ENCODE measurements around the gene ASPSCR1. TPM values are rescaled to one million over a fixed set of nuclear protein-coding genes. Genes with fewer than 3 reads are reported as not detected.
A peak's percentile ranks its signal among the peaks of the same experiment; 100 is the strongest.

ASPSCR1 gene
- total RNA-seq, 1 donor from 2014 or later, result 13.1 TPM

- H3K4me3 ChIP-seq, result no peak overlapping the region
- H3K27ac ChIP-seq, result no peak overlapping the region
- H3K27ac Mint-ChIP-seq, result no peak overlapping the region
- peaks cover 2% of the 10 kb centered on the region for H3K27me3 Mint-ChIP-seq (ENCODE audit: insufficient read depth, low read depth)
- H3K27me3 ChIP-seq, result peaks cover 17% of the 10 kb centered on the region
- H4K20me1 ChIP-seq (ENCODE audit: low read depth), result peaks cover 38% of the 10 kb centered on the region
- peaks cover 13% of the 10 kb centered on the region for H3K4me1 Mint-ChIP-seq
- H3F3A ChIP-seq (ENCODE audit: low read depth), result peaks cover 29% of the 10 kb centered on the region
- DNase-seq (ENCODE audit: low spot score), result no peak
- TF ChIP-seq EZH2phosphoT487 (IDR thresholded peaks at IDR 0.05), result no peak
- TF ChIP-seq EZH2 (IDR thresholded peaks at IDR 0.05), result no peak
- no peak for TF ChIP-seq CTCF (IDR thresholded peaks at IDR 0.05)
- H3K36me3 Mint-ChIP-seq, result no peaks in the 10 kb centered on the region
- no peak overlapping the region for H2AFZ ChIP-seq (replicated peaks)
- H3K4me2 ChIP-seq, result peak overlapping the region; percentile 81
- no peaks in the 10 kb centered on the region for H3K9me3 Mint-ChIP-seq
- H3K79me2 ChIP-seq (ENCODE audit: low read depth), result peaks cover 27% of the 10 kb centered on the region
- H3K36me3 ChIP-seq, result no peaks in the 10 kb centered on the region
- H3K4me3 Mint-ChIP-seq, result peak overlapping the region; percentile 81
- H3K9me3 ChIP-seq (ENCODE audit: low read depth), result no peaks in the 10 kb centered on the region
- H3K9ac ChIP-seq, result no peak overlapping the region
- H3K4me1 ChIP-seq, result peaks cover 17% of the 10 kb centered on the region
These were observed 47.9 kb upstream of the ASPSCR1 start for GRCh38 chr17:81929253-81930141.

- H3K36me3 Mint-ChIP-seq, result peaks cover 2% of the 10 kb centered on the region
- Histone ChIP-seq H3K79me2 (ENCODE audit: low read depth) (peaks cover 18% of the 10 kb centered on the region), H3K9me3 (ENCODE audit: low read depth) (no peaks in the 10 kb centered on the region), H3K9ac (no peak overlapping the region), H3F3A (ENCODE audit: low read depth) (peaks cover 21% of the 10 kb centered on the region), H3K27me3 (peaks cover 17% of the 10 kb centered on the region), H4K20me1 (ENCODE audit: low read depth) (peaks cover 29% of the 10 kb centered on the region), H3K36me3 (no peaks in the 10 kb centered on the region), H3K27ac (no peak overlapping the region), H3K4me3 (no peak overlapping the region), H3K4me1 (peaks cover 8% of the 10 kb centered on the region), H3K4me2 (no peak overlapping the region), H2AFZ (replicated peaks) (no peak overlapping the region)
- H3K27me3 Mint-ChIP-seq (ENCODE audit: insufficient read depth, low read depth), result peaks cover 2% of the 10 kb centered on the region
- H3K27ac Mint-ChIP-seq, result no peak overlapping the region
- TF ChIP-seq CTCF (IDR thresholded peaks at IDR 0.05) (no peak), EZH2phosphoT487 (IDR thresholded peaks at IDR 0.05) (no peak), EZH2 (IDR thresholded peaks at IDR 0.05) (no peak)
- peak; percentile 33 for DNase-seq (ENCODE audit: low spot score)
- H3K4me1 Mint-ChIP-seq, result peaks cover 9% of the 10 kb centered on the region
- H3K9me3 Mint-ChIP-seq, result no peaks in the 10 kb centered on the region
- peak overlapping the region; percentile 69 for H3K4me3 Mint-ChIP-seq
These were observed 47.0 kb upstream of the ASPSCR1 start for GRCh38 chr17:81930142-81931125.

GRCh38 chr17:81931189-81931556, 46.3 kb upstream of the ASPSCR1 start:
- Mint-ChIP-seq H3K36me3 (peaks cover 2% of the 10 kb centered on the region), H3K27me3 (ENCODE audit: insufficient read depth, low read depth) (peaks cover 4% of the 10 kb centered on the region), H3K9me3 (no peaks in the 10 kb centered on the region), H3K4me3 (peak overlapping the region; percentile 69), H3K4me1 (peaks cover 8% of the 10 kb centered on the region), H3K27ac (no peak overlapping the region)
- no peaks in the 10 kb centered on the region for H3K36me3 ChIP-seq
- no peak for TF ChIP-seq EZH2 (IDR thresholded peaks at IDR 0.05)
- TF ChIP-seq CTCF (IDR thresholded peaks at IDR 0.05), result no peak
- TF ChIP-seq EZH2phosphoT487 (IDR thresholded peaks at IDR 0.05), result no peak
- no peak overlapping the region for H3K27ac ChIP-seq
- peaks cover 6% of the 10 kb centered on the region for H3K4me1 ChIP-seq
- H3K9me3 ChIP-seq (ENCODE audit: low read depth), result no peaks in the 10 kb centered on the region
- H3K79me2 ChIP-seq (ENCODE audit: low read depth), result peaks cover 13% of the 10 kb centered on the region
- peaks cover 13% of the 10 kb centered on the region for H3F3A ChIP-seq (ENCODE audit: low read depth)
- H3K9ac ChIP-seq, result no peak overlapping the region
- no peak for DNase-seq (ENCODE audit: low spot score)
- no peak overlapping the region for H3K4me2 ChIP-seq
- peaks cover 21% of the 10 kb centered on the region for H4K20me1 ChIP-seq (ENCODE audit: low read depth)
- no peak overlapping the region for H2AFZ ChIP-seq (replicated peaks)
- no peak overlapping the region for H3K4me3 ChIP-seq
- H3K27me3 ChIP-seq, result peaks cover 17% of the 10 kb centered on the region
